A673 (cell line): ENCODE measurements around the gene CST5. TPM values are rescaled to one million over a fixed set of nuclear protein-coding genes. Genes with fewer than 3 reads are reported as not detected.
"Not testable (repeated sequence)": the region's sequence is repeated elsewhere in the genome, so short reads cannot be mapped to it uniquely, and the experiment has no call there.

ENCODE experiments used
- BruUV-seq: library from RNA; stranded (reverse); fragments of 400-500 nt; replicated peaks from 2 replicates; lab custom pipeline; 2021; lab: Mats Ljungman, UMichigan
- CTCF ChIA-PET: fragments of 300-600 bp; sonication (Branson Sonifier 250); formaldehyde crosslinking; loops from one replicate; lab custom pipeline; 2022; ENCODE audit warnings: antibody characterized with exemption; lab: Charles Lee
- POLR2A ChIA-PET: fragments of 300-600 bp; sonication (Branson Sonifier 250); formaldehyde crosslinking; loops from one replicate; lab custom pipeline; 2022; ENCODE audit warnings: antibody characterized with exemption; ENCODE audit not compliant: low non-redundant PET; lab: Charles Lee
- DNase-seq: peaks from one replicate; pipeline ENCODE4 v3.0.0-alpha.2; 2015; ENCODE audit warnings: low spot score
- H3K27ac ChIP-seq: fragments of 200-600 bp; sonication (generic); 2 replicates; pipeline ENCODE4 v1.5.1; 2016; ENCODE audit warnings: mixed run types, low read depth, mild to moderate bottlenecking, mixed read lengths, antibody characterized with exemption, low read length; ENCODE audit not compliant: poor library complexity, severe bottlenecking
- H3K27me3 ChIP-seq: fragments of 200-600 bp; sonication (generic); replicated peaks from 2 replicates; pipeline ENCODE4 v1.6.1; 2017; ENCODE audit warnings: mixed run types, low read depth, mild to moderate bottlenecking, mixed read lengths, antibody characterized with exemption, low read length; ENCODE audit not compliant: insufficient read depth, poor library complexity
- H3K36me3 ChIP-seq: fragments of 200-600 bp; sonication (generic); 2 replicates; pipeline ENCODE4 v1.6.1; 2016; ENCODE audit warnings: mixed run types, mild to moderate bottlenecking, mixed read lengths, antibody characterized with exemption, low read length; ENCODE audit not compliant: insufficient read depth, poor library complexity, severe bottlenecking
- H3K4me1 ChIP-seq: fragments of 200-600 bp; sonication (generic); 2 replicates; pipeline ENCODE4 v1.6.1; 2017; ENCODE audit warnings: mixed run types, mild to moderate bottlenecking, mixed read lengths, antibody characterized with exemption, low read length; ENCODE audit not compliant: insufficient read depth, poor library complexity, severe bottlenecking
- H3K4me3 ChIP-seq: fragments of 200-600 bp; sonication (generic); 2 replicates; pipeline ENCODE4 v1.5.1; 2016; ENCODE audit warnings: low read depth, mixed run types, mild to moderate bottlenecking, mixed read lengths, low read length; ENCODE audit not compliant: poor library complexity, severe bottlenecking
- H3K9me3 ChIP-seq: fragments of 200-600 bp; sonication (generic); 2 replicates; pipeline ENCODE4 v1.6.1; 2016; ENCODE audit warnings: mixed run types, low read depth, mild to moderate bottlenecking, mixed read lengths, antibody characterized with exemption, low read length; ENCODE audit not compliant: poor library complexity, severe bottlenecking
- CTCF ChIP-seq: fragments of 300-800, 200-600 bp; sonication (generic); conservative IDR thresholded peaks from 2 replicates; pipeline ENCODE4 v1.5.1; 2017; ENCODE audit warnings: low read depth, mild to moderate bottlenecking, antibody characterized with exemption, low read length, moderate library complexity, mixed read lengths
- EZH2 ChIP-seq: fragments of 200-600 bp; sonication (generic); IDR thresholded peaks from 2 replicates; pipeline ENCODE4 v1.6.1; 2017; ENCODE audit warnings: borderline replicate concordance, low read depth, mild to moderate bottlenecking, mixed read lengths, antibody characterized with exemption, low read length; ENCODE audit not compliant: poor library complexity, severe bottlenecking
- intact Hi-C: fragments of 100-400 bp; cut with micrococcal nuclease; formaldehyde crosslinking; loops from one replicate; pipeline ENCODE4 v1.10.0; 2022; ENCODE audit not compliant: unreplicated experiment
- total RNA-seq: library from RNA; stranded (reverse); gene quantifications from 2 replicates; pipeline ENCODE4 v1.2.3, GENCODE V29; 2021

CST5 gene
- total RNA-seq, 1 experiment from 2014 or later, result not detected

DNA sequence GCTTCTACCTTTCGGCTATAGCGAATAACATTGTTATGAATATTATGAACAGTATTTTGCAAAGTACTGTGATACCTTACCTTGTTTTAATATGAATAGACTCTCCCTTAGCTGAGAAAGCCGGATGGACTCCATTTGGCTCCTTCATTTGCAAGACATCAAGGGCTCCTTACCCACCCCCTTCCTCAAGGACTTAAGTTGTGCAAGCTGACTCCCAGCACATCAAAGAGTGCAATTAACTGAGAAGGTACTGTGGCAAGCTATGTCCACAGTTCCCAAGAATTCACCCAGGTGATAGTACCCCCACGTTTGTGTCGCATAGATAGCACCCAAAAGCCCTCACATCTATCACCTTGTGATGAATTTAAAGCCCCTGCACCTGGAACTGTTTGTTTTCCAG, 11.2 kb downstream of the CST5 start:
- Histone ChIP-seq H3K27me3 (peaks cover 37% of the 10 kb centered on the region), H3K9me3 (no peaks in the 10 kb centered on the region), H3K27ac (no peak overlapping the region), H3K4me3 (no peak overlapping the region), H3K36me3 (no peaks in the 10 kb centered on the region), H3K4me1 (no peaks in the 10 kb centered on the region)
- TF ChIP-seq CTCF, result no peak
- intact Hi-C loops, result no loop called here
- ChIA-PET POLR2A (no interaction called here), CTCF (no interaction called here)
- DNase-seq, result no peak
- no TSS peak for BruUV-seq

- Histone ChIP-seq H3K4me3 (no peak overlapping the region), H3K4me1 (no peaks in the 10 kb centered on the region), H3K27me3 (peaks cover 37% of the 10 kb centered on the region), H3K27ac (no peak overlapping the region), H3K36me3 (no peaks in the 10 kb centered on the region), H3K9me3 (no peaks in the 10 kb centered on the region)
- DNase-seq, result no peak
- intact Hi-C loops, result no loop called here
- CTCF ChIA-PET, result no interaction called here
- no peak for TF ChIP-seq EZH2
- no peak for TF ChIP-seq CTCF
- BruUV-seq, result no TSS peak
- POLR2A ChIA-PET, result no interaction called here
These were observed 12.3 kb downstream of the CST5 start for GRCh38 chr20:23867152-23867776.

DNA sequence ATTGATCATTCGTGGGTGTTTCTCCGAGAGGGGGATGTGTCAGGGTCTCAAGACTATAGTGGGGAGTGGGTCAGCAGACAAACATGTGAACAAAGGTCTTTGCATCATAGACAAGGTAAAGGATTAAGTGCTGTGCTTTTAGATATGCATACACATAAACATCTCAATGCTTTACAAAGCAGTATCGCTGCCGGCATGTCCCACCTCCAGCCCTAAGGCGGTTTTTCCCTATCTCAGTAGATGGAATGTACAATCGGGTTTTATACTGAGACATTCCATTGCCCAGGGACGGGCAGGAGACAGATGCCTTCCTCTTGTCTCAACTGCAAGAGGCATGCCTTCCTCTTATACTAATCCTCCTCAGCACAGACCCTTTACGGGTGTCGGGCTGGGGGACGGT, 18.8 kb downstream of the CST5 start:
- intact Hi-C loops, DNase-seq, H3K27me3 ChIP-seq, H3K4me1 ChIP-seq, H3K36me3 ChIP-seq, POLR2A ChIA-PET, H3K27ac ChIP-seq, CTCF ChIA-PET, H3K9me3 ChIP-seq, H3K4me3 ChIP-seq, BruUV-seq: not testable (repeated sequence)

DNA sequence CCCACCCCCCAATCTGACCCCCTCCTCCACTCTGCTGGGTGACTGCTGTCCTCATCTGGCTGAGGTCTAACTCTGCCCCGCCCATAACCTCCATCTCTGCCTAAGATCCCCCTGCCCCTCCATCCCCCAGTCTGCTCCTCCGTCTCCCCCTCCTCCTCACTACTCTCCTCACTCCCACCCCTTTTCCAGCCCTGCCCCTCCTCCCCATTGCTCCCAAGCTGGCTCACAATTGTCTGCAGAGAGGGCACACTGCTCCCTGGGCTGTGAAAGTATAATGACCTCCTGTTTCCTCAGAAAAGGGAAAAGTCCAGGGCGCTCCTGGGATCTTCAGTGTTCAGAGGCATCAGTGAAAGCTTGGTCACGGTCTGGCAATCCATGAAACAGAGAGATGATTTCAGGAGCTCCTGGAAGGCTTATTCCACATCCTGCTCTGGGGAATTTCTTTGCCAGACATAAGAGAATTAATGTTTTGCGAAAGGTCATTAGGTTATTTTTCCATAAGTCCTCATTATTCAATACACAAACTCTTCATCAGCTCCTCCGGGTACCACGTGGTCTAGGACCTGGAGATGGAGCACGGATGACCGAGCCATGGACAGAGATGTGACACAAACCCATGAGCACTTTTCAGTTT, 21.5 kb downstream of the CST5 start:
- CTCF ChIA-PET, result no interaction called here

More for the DNA sequence above, 21.5 kb downstream of the CST5 start:
- no peak overlapping the region for H3K4me3 ChIP-seq
- H3K9me3 ChIP-seq, result no peaks in the 10 kb centered on the region
- intact Hi-C loops, result no loop called here
- no peaks in the 10 kb centered on the region for H3K36me3 ChIP-seq
- DNase-seq, result no peak
- POLR2A ChIA-PET, result no interaction called here
- no peak overlapping the region for H3K27ac ChIP-seq
- BruUV-seq, result no TSS peak
- no peaks in the 10 kb centered on the region for H3K27me3 ChIP-seq
- no peak for TF ChIP-seq CTCF
- TF ChIP-seq EZH2, result no peak
- H3K4me1 ChIP-seq, result no peaks in the 10 kb centered on the region
